GM23338 (cell line): ENCODE measurements around the gene LYPD4. TPM values are rescaled to one million over a fixed set of nuclear protein-coding genes. Genes with fewer than 3 reads are reported as not detected.
A peak's percentile ranks its signal among the peaks of the same experiment; 100 is the strongest.

ENCODE experiments used
- ATAC-seq: fragments of 200-7000 bp; cut with Tn5 transposase; 3 replicates; pipeline ENCODE4 v1.9.1; 2020
- DNase-seq: peaks from one replicate; pipeline ENCODE4 v3.0.0-alpha.2; 2015; ENCODE audit warnings: low spot score
- H2AFZ ChIP-seq: fragments of 200-600 bp; sonication (generic); 2 replicates; pipeline ENCODE4 v1.8.0; 2016; ENCODE audit warnings: antibody characterized with exemption, mild to moderate bottlenecking, moderate library complexity
- H3F3A ChIP-seq: fragments of 200-600 bp; sonication (generic); replicated peaks from 2 replicates; pipeline ENCODE4 v1.8.0; 2017; ENCODE audit warnings: antibody characterized with exemption, mixed run types, low read depth
- H3K27ac ChIP-seq: fragments of 200-600 bp; sonication (generic); 2 replicates; pipeline ENCODE4 v1.6.1; 2016; ENCODE audit warnings: low read depth
- H3K27me3 ChIP-seq: fragments of 200-600 bp; sonication (generic); 2 replicates; pipeline ENCODE4 v1.8.0; 2016; ENCODE audit warnings: mild to moderate bottlenecking, mixed run types, moderate library complexity; ENCODE audit not compliant: insufficient read depth
- H3K36me3 ChIP-seq: fragments of 200-600 bp; sonication (generic); 2 replicates; pipeline ENCODE4 v1.8.0; 2016; ENCODE audit warnings: mild to moderate bottlenecking; ENCODE audit not compliant: insufficient read depth
- H3K4me1 ChIP-seq: fragments of 200-600 bp; sonication (generic); 2 replicates; pipeline ENCODE4 v1.8.0; 2016; ENCODE audit warnings: mild to moderate bottlenecking, moderate library complexity; ENCODE audit not compliant: insufficient read depth
- H3K4me2 ChIP-seq: fragments of 200-600 bp; sonication (generic); 2 replicates; pipeline ENCODE4 v1.7.1; 2017; ENCODE audit warnings: mixed run types
- H3K4me3 ChIP-seq: fragments of 200-600 bp; sonication (generic); 2 replicates; pipeline ENCODE4 v1.6.1; 2016; ENCODE audit warnings: mixed run types
- H3K79me2 ChIP-seq: fragments of 200-600 bp; sonication (generic); replicated peaks from 2 replicates; pipeline ENCODE4 v1.8.0; 2017; ENCODE audit warnings: mild to moderate bottlenecking; ENCODE audit not compliant: insufficient read depth
- H3K9me2 ChIP-seq: fragments of 200-600 bp; sonication (generic); 2 replicates; pipeline ENCODE4 v1.8.0; 2017; ENCODE audit not compliant: insufficient read depth
- H4K20me1 ChIP-seq: fragments of 200-600 bp; sonication (generic); replicated peaks from 2 replicates; pipeline ENCODE4 v1.8.0; 2017; ENCODE audit warnings: mild to moderate bottlenecking; ENCODE audit not compliant: insufficient read depth
- H3K27ac Mint-ChIP-seq: 2 replicates; pipeline ENCODE4 v1.8.0; 2020; ENCODE audit warnings: inconsistent platforms, mild to moderate bottlenecking, moderate library complexity, mixed read lengths
- H3K27me3 Mint-ChIP-seq: 3 replicates; pipeline ENCODE4 v1.8.0; 2022; ENCODE audit warnings: low read depth, mild to moderate bottlenecking, moderate library complexity, mixed read lengths, inconsistent platforms; ENCODE audit not compliant: insufficient read depth, poor library complexity
- H3K36me3 Mint-ChIP-seq: 3 replicates; pipeline ENCODE4 v1.8.0; 2021; ENCODE audit warnings: low read depth, mild to moderate bottlenecking, inconsistent platforms, moderate library complexity, mixed read lengths
- H3K4me1 Mint-ChIP-seq: 3 replicates; pipeline ENCODE4 v1.8.0; 2020; ENCODE audit warnings: mild to moderate bottlenecking, inconsistent platforms, mixed read lengths
- H3K4me3 Mint-ChIP-seq: 3 replicates; pipeline ENCODE4 v1.8.0; 2021; ENCODE audit warnings: moderate library complexity, mild to moderate bottlenecking, inconsistent platforms, mixed read lengths
- H3K9me3 Mint-ChIP-seq: 3 replicates; pipeline ENCODE4 v1.8.0; 2020; ENCODE audit warnings: moderate library complexity, mild to moderate bottlenecking, inconsistent platforms, mixed read lengths
- CREB1 ChIP-seq: fragments of 250-450 bp; sonication (Bioruptor Pico); IDR thresholded peaks from 2 replicates; pipeline ENCODE4 v1.5.0; 2020; ENCODE audit warnings: low read depth, mild to moderate bottlenecking, moderate library complexity
- CTCF ChIP-seq, 2 experiments: fragments of 200-600 bp in 1 of 2; sonication (generic) in 1 of 2; conservative IDR thresholded peaks; 2 replicates each; pipeline versions ENCODE4 v1.5.1 to v1.6.1; 2016 to 2017; ENCODE audit warnings: antibody characterized with exemption in 2 of 2, low read depth in 2 of 2, mild to moderate bottlenecking in 2 of 2, moderate library complexity in 1 of 2
- ETS1 ChIP-seq: IDR thresholded peaks from 2 replicates; pipeline ENCODE4 v1.6.1; 2016; ENCODE audit warnings: antibody characterized with exemption
- EZH2 ChIP-seq: fragments of 200-600 bp; sonication (generic); IDR thresholded peaks from one replicate; pipeline ENCODE4 v1.8.0; 2017; ENCODE audit warnings: antibody characterized with exemption, mild to moderate bottlenecking, low read depth; ENCODE audit not compliant: unreplicated experiment
- EZH2phosphoT487 ChIP-seq: fragments of 200-600 bp; sonication (generic); IDR thresholded peaks from one replicate; pipeline ENCODE4 v1.8.1; 2018; ENCODE audit warnings: antibody characterized with exemption; ENCODE audit not compliant: unreplicated experiment
- JUNB ChIP-seq: IDR thresholded peaks from one replicate; pipeline ENCODE4 v1.6.1; 2016; ENCODE audit warnings: antibody characterized with exemption; ENCODE audit not compliant: unreplicated experiment
- NANOG ChIP-seq: IDR thresholded peaks from 2 replicates; pipeline ENCODE4 v1.6.1; 2016; ENCODE audit warnings: antibody characterized with exemption, borderline replicate concordance
- POLR2AphosphoS5 ChIP-seq: IDR thresholded peaks from 2 replicates; pipeline ENCODE4 v1.6.1; 2016; ENCODE audit warnings: antibody characterized with exemption, low read depth
- STAT1 ChIP-seq: IDR thresholded peaks from one replicate; pipeline ENCODE4 v1.6.1; 2016; ENCODE audit warnings: antibody characterized with exemption; ENCODE audit not compliant: unreplicated experiment
- ZNF114 ChIP-seq: fragments of 250-450 bp; sonication (Bioruptor Pico); IDR thresholded peaks from 2 replicates; pipeline ENCODE4 v1.5.0; 2020; ENCODE audit warnings: mild to moderate bottlenecking, moderate library complexity
- ZNF331 ChIP-seq: fragments of 250-450 bp; sonication (Bioruptor Pico); IDR thresholded peaks from 2 replicates; pipeline ENCODE4 v1.5.0; 2020; ENCODE audit warnings: low read depth, mild to moderate bottlenecking, moderate library complexity
- ZNF462 ChIP-seq: fragments of 250-450 bp; sonication (Bioruptor Pico); IDR thresholded peaks from 2 replicates; pipeline ENCODE4 v1.5.0; 2020; ENCODE audit warnings: mild to moderate bottlenecking, moderate library complexity
- polyA plus RNA-seq: library from polyadenylated mRNA; unstranded; fragments of >200 nt; fragmentation: Nextera tagmentation; extraction: Ambion mirVana; gene quantifications from 2 replicates; pipeline ENCODE4 v1.2.1, GENCODE V29; 2016
- total RNA-seq: library from RNA; depleted of rRNA; stranded (reverse); fragments of >200 nt; shearing (Covaris generic); gene quantifications from 2 replicates; pipeline ENCODE4 v1.2.3, GENCODE V29; 2014
- TF ChIP-seq, protein P1 (sequence below): IDR thresholded peaks from one replicate; pipeline ENCODE4 v1.6.1; 2018; ENCODE audit warnings: antibody characterized with exemption; ENCODE audit not compliant: unreplicated experiment

The LYPD4 gene
- total and polyA plus RNA-seq, 2 experiments from 2014 or later = not detected

DNA sequence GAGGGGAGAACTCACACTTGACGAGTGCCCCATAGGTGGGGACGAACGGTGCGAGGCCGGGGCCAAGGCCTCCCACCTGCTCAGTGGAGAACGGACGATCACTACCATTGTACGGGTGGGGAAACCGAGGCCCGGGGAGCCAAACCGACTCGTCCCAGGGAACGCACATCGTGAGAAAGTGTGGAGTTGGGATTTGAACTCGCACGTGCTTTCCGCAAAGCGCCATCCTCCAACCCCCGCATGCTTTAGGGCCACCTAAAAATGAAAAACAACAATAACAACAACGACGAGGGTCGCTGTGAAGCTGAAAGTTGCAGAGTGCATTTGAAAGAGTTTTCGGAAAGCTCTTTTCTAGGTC, 39.0 kb upstream of the LYPD4 start:
- Histone ChIP-seq H3K4me1 (peaks cover 31% of the 10 kb centered on the region), H2AFZ (peak overlapping the region; percentile 81; the same call in 1 of the 2 replicates), H3K36me3 (no peaks in the 10 kb centered on the region), H4K20me1 (no peaks in the 10 kb centered on the region), H3K27ac (no peak overlapping the region), H3K79me2 (peaks cover 6% of the 10 kb centered on the region; the same call in 1 of the 2 replicates), H3K27me3 (peaks cover 29% of the 10 kb centered on the region), H3F3A (peaks cover 31% of the 10 kb centered on the region), H3K9me2 (no peaks in the 10 kb centered on the region), H3K4me3 (peak overlapping the region; percentile 93), H3K4me2 (peak overlapping the region; percentile 95)
- peaks cover 38% of the 10 kb centered on the region for H3K4me1 Mint-ChIP-seq
- TF ChIP-seq, protein P1, sequence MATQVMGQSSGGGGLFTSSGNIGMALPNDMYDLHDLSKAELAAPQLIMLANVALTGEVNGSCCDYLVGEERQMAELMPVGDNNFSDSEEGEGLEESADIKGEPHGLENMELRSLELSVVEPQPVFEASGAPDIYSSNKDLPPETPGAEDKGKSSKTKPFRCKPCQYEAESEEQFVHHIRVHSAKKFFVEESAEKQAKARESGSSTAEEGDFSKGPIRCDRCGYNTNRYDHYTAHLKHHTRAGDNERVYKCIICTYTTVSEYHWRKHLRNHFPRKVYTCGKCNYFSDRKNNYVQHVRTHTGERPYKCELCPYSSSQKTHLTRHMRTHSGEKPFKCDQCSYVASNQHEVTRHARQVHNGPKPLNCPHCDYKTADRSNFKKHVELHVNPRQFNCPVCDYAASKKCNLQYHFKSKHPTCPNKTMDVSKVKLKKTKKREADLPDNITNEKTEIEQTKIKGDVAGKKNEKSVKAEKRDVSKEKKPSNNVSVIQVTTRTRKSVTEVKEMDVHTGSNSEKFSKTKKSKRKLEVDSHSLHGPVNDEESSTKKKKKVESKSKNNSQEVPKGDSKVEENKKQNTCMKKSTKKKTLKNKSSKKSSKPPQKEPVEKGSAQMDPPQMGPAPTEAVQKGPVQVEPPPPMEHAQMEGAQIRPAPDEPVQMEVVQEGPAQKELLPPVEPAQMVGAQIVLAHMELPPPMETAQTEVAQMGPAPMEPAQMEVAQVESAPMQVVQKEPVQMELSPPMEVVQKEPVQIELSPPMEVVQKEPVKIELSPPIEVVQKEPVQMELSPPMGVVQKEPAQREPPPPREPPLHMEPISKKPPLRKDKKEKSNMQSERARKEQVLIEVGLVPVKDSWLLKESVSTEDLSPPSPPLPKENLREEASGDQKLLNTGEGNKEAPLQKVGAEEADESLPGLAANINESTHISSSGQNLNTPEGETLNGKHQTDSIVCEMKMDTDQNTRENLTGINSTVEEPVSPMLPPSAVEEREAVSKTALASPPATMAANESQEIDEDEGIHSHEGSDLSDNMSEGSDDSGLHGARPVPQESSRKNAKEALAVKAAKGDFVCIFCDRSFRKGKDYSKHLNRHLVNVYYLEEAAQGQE = no peak
- TF ChIP-seq ZNF114 (no peak), STAT1 (no peak), CREB1 (CRISPR knock-in tag) (no peak), POLR2AphosphoS5 (no peak), ZNF462 (CRISPR knock-in tag) (no peak), ETS1 (no peak), CTCF (conservative IDR thresholded peaks at IDR 0.05; ENCODE audit: low read depth in 2 of 2) (no peak), EZH2 (no peak), EZH2phosphoT487 (no peak), JUNB (no peak), ZNF331 (CRISPR knock-in tag) (no peak), NANOG (no peak)
- H3K27me3 Mint-ChIP-seq = peaks cover 23% of the 10 kb centered on the region
- H3K27ac Mint-ChIP-seq = no peak overlapping the region
- peaks cover 4% of the 10 kb centered on the region; the same call in 2 of the 3 replicates for H3K36me3 Mint-ChIP-seq
- no peak for DNase-seq
- ATAC-seq = no peak
- H3K9me3 Mint-ChIP-seq = peaks cover 4% of the 10 kb centered on the region; the same call in 1 of the 3 replicates
- H3K4me3 Mint-ChIP-seq = peak overlapping the region; percentile 89
